Fibroblast of skin of abdomen (primary cell): Measurements from ENCODE around the gene PDE11A.
A peak's percentile ranks its signal among the peaks of the same experiment; 100 is the strongest.

ENCODE experiments used
- DNase-seq: peaks from one replicate; pipeline ENCODE4 v3.0.0-alpha.2; 2013

PDE11A gene

DNA sequence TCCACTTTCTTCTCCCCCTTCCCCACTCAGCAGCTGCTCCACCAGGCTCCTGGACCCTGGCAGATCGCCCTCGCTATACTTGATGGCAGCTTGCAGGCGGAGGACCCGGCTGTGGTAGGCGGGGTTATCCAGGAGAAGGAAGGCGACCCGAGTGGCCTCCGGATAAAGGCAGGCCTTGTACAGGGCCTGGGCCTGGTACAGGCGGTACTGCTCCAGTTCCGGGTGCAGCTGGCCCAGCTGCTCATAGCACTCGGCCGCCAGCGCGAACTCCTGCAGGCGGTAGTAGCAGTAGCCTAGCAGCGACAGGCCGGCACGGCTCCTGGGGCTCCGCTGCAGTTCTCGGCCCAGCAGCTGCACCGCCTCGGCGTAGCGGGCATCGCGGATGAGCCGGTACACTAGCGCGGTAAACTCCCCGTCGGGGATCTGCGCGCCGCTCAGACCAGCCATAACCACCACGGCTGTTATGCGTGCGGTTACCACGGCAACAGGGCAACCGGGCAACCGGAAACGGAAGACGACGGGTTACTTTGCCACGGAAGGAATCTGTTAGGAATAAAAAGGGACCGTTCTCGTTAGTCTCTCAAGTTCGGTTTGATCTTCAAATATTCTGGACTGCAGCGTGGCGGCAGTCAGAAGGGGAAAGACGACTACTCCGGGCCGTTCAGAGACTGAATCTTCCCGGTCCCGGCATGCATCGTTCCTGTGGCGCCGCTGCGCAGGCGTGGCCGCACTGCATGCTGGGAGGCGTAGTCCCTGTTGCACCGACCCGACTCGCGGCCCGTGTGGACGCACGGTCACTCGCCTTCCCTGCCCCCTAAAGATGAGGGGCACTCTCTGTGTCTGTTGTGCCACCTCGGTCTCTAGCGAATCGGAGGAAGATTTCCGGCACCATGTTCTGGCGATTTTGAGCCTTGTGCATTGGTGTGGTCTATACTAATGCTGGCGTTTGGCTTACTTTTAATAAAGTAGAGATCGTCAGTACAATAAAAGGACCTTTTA lies 454.0 kb downstream of the PDE11A start:
- DNase-seq, result peak; percentile 88

DNA sequence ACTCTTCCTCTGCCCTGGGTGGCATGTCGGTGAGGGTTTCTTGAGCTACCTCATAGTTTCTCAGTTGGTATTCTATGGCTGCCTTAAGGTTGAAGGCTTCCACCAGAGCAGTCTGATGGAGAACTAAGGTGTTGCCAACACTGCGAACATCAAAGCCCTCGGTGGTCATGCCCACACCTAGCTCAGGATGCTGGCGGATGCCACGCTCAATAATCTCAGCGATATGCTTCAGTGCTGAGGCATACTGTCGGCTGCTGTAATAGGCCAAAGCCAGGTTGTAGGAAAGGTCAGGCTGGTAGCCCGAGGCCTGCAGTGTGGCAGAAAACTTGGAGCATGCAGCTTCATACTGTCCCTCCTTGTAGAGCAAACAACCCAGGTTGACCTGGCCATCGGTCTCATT lies 454.7 kb downstream of the PDE11A start:
- no peak for DNase-seq

DNA sequence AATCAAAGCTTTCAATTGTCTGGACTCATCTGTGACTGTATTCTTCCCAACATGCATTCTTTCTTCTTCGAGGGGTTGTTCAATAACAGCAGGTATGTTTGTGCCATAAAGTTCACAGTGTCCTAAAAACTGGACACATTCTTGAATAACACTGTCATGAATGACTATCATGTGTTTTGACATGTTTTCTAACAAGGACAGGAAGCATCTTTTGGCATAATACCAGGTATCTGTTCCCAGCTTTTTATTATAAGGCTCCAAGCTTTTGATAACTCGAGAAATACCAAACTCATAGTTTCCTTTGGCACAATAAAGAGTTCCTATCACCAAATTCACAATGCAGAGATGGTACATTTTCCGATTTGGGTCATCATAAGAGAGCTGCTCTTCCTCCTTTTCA lies 455.8 kb downstream of the PDE11A start:
- DNase-seq, result no peak

DNA sequence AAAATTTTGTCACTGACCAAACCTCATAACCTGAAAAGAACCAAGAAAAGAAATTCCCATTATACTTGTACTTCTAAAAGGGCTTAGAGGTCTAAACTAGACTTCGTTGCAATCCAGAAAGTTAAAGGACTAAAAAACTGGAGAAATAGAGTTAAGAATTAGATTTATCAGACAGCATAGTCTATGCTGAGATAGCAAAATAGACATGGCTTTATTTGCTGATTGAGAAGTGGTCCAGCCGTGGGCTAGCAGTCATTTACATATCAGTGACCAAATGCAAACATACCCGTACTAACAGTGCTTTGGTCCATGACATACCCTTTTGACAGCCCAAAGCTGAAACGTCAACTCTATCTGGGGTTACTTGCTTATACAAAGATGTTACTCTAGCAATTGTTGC lies 456.5 kb downstream of the PDE11A start:
- DNase-seq, result no peak

DNA sequence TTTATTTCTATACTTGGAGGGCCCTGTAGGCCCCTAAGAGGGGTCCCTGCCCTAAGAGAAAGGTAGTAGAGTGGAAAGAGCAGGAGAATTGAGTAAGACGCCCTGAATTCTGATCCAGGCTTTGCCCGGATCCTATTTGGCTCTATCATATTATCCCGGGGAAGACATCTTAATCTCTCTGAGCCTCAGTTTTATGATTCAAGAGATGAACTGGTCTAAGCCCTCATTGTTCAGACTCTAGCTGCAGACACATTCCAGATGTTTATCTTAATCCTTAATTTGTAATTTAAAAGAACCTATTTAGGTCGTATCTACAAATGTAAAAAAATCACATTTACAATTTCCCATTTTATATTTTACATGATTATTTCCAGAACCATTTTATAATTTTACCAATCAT lies 459.9 kb downstream of the PDE11A start:
- DNase-seq, result no peak

DNA sequence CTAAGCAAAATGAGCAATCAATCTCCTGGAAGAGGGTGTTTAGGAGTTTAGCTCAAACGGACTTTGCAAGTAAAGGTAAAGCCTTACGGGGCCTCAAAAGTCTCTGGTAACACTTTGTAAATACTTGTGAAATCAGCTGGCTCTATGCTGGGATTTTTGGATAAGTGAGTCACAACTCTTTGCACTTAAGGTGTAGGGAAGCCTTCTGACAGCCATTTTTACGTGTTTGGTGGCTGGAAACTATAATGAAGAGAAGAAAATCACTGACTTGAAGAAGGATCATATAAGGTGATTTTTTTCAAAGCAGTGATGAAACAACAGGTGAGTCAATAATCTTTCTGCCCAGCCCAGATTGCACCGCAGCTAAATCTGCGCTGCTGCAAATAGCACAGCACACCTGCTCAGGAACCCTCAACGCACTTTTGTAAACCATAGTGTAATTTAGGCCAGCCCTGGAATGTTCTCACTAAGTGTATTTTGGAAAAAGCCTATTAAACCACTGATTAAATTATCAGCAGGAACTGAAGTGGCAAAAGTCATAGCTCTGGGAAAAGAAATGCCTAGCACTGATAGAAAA lies 461.2 kb downstream of the PDE11A start:
- no peak for DNase-seq

GRCh38 chr2:177610813-177611212 lies 461.8 kb downstream of the PDE11A start:
- no peak for DNase-seq

DNA sequence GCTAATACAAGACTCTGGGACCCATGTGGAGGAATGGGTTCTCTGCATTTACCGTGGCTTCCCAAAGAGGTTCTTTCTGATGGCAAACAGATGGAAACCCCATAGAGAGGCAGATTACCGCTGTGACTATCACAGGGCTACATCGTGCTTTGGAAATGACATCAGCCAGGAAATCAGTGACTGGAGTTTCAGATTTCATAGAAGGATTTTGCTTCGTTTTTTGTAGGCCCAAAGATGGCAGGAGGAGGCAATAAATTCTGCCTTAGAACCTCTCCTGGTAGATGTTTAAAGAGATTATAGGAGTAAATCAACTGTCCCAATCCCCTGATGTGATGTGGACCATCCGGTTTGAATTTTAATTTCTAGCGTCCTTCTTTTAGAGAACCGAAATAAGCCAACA lies 465.9 kb downstream of the PDE11A start:
- DNase-seq, result peak; percentile 70

- peak; percentile 85 for DNase-seq
These were observed 468.1 kb downstream of the PDE11A start for GRCh38 chr2:177604271-177605065.

DNA sequence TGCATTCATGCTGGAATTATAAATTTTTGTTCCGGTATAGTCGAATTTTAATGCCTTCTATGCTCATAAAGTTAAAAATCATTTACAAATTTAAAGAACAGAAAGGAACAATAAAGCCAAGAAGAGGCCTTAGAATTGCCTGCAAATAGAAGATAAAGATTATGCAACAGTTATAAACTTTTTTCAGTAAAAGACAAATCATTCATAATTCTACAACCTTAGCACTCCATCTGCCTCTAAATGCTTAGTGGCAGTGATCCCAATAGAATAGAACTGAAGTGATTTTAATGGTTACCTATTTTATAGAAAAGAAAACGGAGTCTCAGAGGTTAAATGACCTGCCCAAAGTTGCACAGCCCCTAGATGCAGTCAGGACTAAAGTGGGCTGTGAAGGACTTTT lies 468.8 kb downstream of the PDE11A start:
- DNase-seq, result no peak

DNA sequence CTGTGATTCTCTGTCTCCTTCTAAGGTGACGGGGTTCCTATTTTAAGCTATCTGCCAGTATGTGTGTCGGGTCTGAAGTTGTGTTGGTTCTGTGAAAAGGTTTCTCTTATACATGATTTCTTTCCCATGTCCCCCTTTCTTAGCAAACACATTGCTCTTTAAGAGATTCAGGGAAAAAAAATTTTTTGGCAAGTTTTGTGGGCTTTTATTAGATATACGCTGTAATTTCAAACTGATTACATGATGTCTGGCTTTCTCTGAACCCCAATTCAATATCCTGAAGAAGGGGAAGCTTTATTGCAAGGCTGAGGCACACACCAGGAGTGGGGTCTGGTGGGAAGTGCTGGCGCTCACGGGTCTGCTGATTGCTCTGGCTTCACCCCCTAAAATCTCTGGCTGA lies 469.4 kb downstream of the PDE11A start:
- DNase-seq, result no peak

GRCh38 chr2:177602611-177603164 lies 469.9 kb downstream of the PDE11A start:
- DNase-seq, result no peak

DNA sequence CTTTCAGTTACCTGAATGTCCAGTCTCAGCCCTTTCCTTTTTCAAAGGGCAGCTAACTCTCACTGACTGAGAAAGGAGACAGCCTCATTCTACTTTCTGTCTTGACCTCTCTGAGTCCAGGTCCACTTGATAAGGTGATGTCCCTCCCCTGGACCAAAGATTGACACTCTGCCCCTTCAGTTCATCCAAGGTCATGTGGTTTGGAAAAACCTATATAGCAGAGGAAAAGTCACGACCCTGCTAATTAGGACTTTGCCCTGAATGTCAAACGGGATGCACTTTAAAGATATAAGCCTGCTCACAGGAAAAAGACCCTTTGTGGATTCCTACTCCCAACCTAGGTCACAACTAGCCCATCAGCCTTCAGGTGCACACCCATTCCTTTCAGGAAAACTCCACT lies 471.7 kb downstream of the PDE11A start:
- DNase-seq, result no peak

DNA sequence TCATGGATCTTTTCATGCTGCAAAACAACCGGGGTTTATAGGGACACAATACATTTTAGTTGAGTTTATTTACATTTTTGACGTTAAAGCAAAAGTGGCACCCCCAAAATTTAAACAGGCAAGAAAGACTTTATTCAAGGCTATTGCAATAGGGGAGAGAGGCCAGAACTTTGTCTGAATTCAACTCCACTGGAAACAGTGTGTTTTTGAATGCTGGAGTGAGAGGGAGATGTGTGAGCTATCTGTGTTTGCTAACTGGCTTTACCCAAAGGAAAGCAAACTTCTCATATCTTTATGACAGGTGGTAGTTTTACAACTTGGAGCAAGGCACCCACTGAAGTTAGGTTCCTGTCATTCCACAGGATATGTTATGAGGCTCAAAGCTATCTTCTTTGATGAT lies 472.6 kb downstream of the PDE11A start:
- no peak for DNase-seq

DNA sequence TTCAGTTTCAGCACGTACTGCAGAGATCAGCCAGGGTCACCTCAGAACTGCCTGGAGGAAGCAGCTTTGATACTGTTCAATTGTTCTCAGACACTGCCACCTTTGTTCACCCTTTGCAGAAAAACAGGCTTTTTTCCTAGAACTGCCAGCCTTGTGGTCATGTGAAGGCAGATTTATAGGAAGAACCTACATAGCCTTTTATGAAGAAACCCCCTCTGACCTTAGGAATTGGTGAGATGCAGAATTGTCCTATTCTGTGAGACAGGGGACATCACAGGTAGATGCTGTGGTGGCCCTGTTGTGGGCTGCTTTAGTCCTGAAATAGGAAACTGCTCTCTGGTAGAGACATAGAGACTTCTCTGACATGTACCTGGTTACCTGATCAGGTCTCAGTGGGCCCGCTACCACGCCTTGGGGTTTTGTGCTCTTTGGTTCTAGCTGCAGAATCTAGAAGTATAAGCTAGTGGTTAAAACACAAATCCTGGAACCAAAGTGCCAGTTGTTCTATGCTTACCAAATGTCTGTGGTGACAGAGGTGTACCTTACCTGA lies 473.4 kb downstream of the PDE11A start:
- no peak for DNase-seq

DNA sequence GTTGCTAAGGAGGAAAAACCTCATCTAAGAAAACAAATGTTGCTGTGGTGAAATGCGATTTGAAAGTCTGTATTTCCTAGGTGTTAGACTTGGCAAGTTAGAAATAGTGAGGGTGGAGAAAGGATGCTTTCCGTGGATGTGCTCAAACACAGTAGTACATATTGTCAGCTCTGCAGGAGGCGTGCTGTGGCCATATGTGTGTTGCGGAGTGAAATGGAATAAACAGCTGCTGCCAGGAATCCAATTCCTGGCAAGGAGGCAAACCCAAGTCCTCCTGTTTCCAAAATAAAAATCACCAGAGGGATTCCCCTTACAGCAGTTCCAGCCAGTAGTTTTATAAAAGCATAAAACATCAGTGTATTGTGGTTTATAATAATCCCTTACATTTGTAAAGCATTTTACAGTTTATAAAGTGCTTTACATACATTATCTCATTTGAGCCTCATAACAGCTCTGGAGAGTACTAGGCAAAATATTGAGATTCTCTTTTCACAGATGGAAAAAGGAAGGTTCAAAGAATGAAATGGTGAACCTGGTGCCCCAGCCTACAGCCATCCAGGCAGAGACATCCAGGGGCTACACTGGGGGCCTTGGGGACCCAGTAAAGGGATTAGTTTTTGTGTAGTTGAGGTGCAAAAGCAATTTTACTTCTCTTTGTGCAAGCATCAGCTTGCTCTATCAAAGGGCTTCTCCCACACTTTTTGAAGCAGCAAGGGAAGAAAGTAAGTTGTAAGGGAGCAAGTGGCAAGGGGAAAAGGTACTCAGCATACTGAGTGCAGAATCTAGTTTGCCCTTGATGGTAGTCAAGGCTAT lies 474.0 kb downstream of the PDE11A start:
- peak; percentile 83 for DNase-seq

GRCh38 chr2:177597759-177598158 lies 474.8 kb downstream of the PDE11A start:
- no peak for DNase-seq

GRCh38 chr2:177596866-177597265 lies 475.7 kb downstream of the PDE11A start:
- no peak for DNase-seq

DNA sequence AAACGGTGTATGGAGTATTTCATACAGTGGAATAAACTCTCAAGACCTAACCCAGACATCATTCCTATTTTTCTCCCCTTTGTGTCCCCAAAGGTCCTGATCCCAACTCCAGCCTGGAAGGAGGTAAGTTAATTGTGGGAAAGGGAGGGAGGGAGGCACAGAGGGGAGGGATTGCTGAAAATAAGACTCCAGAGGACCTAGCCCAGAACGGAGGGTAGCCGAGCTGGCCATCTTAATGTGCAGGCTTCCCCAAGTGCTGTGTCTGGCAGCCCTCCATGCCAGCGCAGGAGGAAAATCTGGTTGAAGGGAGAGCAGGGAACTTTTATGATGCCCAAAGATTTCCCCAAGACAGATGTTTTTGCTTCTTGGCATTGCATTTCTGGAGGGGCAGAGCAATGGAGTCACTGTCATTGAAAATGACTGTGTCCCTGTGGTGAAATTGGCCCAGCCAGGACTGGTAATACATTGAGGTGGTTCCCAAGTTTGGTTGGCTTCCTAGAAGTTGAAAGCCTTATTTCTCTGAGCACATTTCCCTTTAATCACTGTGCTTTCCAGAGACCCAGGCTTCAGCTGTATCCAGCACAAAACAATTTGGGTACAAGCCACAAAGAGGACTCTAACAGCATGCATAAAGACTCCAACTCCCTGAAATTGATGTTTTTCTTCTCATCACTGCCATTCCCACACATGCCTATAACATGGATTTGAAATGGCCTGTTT lies 477.3 kb downstream of the PDE11A start:
- DNase-seq, result no peak

DNA sequence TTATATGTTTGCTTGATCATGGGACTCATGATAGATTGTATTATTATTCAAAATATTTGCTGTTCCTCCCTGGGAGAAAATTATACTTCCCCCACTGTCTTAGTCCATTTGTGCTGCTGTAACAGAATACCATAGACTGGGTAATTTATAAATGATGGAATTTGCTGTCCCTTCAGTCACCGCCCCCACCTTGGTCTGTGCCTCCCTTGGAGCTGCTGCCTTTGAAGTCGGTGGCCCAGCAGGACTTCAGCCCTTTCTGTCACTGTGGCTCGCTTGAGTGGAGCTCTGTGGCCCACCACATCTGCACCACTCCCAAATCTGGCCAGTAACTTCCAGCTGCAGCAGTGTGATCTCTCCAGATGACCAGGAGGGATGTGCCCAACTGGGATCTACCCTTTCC lies 479.2 kb downstream of the PDE11A start:
- no peak for DNase-seq

GRCh38 chr2:177592945-177593344 lies 479.6 kb downstream of the PDE11A start:
- DNase-seq, result no peak
